ENCODE results near the gene CACUL1.

DNA sequence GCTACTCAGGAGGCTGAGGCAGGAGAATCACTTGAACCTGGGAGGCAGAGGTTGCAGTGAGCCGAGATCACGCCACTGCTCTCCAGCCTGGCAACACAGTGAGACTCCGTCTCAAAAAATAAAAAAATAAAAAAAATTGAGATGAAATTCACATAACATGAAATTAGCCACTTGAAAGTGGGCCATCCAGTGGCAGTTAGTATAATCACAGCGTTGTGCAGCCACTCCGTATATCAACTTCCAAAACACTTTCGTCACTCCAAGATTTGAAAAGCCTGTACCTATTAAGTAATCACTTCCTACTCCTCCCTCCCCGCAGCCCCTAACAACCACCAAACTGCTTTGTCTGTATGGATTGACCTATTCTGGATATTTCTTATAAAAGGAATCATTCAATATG, 20.7 kb upstream of the CACUL1 start:
- TF ChIP-seq, protein P1, sequence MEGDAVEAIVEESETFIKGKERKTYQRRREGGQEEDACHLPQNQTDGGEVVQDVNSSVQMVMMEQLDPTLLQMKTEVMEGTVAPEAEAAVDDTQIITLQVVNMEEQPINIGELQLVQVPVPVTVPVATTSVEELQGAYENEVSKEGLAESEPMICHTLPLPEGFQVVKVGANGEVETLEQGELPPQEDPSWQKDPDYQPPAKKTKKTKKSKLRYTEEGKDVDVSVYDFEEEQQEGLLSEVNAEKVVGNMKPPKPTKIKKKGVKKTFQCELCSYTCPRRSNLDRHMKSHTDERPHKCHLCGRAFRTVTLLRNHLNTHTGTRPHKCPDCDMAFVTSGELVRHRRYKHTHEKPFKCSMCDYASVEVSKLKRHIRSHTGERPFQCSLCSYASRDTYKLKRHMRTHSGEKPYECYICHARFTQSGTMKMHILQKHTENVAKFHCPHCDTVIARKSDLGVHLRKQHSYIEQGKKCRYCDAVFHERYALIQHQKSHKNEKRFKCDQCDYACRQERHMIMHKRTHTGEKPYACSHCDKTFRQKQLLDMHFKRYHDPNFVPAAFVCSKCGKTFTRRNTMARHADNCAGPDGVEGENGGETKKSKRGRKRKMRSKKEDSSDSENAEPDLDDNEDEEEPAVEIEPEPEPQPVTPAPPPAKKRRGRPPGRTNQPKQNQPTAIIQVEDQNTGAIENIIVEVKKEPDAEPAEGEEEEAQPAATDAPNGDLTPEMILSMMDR (IDR thresholded peaks at IDR 0.05): no peak
- TF ChIP-seq POLR2A (IDR thresholded peaks at IDR 0.05) (no peak), POLR2AphosphoS5 (IDR thresholded peaks at IDR 0.05) (no peak), EP300 (IDR thresholded peaks at IDR 0.05) (no peak)

Measured in sigmoid colon (tissue), 4 donors.